ENCODE data around the gene CFAP73. TPM values are rescaled to one million over a fixed set of nuclear protein-coding genes. Genes with fewer than 3 reads are reported as not detected.

The CFAP73 gene
- total RNA-seq: under 1 TPM; 0.23 to 0.34 TPM

DNA sequence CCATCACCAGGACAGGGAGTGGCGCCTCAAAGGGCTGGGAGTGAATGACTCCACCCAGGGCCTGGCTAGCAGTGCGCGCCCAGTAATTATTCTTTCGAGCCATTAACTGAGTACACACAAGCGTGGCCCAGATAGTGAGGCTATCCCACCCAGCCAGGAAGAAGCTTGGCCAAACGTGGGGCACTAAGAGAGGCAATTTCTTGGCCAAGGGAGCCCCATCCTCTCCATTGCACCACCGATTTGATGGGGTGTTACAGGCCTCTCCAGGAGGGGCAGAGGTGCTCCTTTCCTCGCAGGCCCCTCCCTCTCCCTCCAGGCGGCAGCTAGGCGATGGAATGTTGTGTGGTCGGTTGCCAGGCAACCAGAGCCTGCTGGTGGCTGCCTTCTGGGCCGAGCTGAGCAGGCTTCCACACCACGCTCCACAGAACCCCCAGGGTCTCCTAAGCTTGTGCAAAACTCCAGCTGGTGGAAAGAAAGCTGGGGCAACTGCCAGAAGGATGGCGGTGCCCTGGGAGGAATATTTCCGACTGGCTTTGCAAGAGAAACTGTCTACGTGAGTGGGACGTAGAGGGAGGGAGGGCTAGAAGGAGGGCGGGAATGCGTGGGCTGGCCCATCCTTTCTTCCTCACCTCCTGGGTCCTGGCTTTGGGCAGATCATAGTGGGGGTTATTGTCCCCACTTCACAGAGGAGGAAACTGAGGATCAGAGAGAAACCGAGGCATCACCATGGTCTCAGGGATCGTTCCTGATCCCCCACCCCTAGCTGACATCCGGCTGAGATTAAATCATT, at the start of gene CFAP73:
Gene CFAP73, plus strand, starts transcription at position 364 of the 790 bp plus-strand sequence. Its CDS starts 134 bp downstream, at position 498.
- DNase-seq (no peak), ATAC-seq (peak; percentile 17)
- H3K36me3 Mint-ChIP-seq (ENCODE audit: low read depth): no peaks in the 10 kb centered on the region
- peaks cover 31% of the 10 kb centered on the region for H3K27me3 Mint-ChIP-seq (ENCODE audit: low read depth)
- CTCF ChIA-PET: interaction anchor here (1.2 to 1.4 kb wide), 2 partner anchors 23 to 25 kb away, joined by 3 to 5 read pairs; no protein-coding TSS in a partner anchor
- no peaks in the 10 kb centered on the region for H3K9me3 Mint-ChIP-seq (ENCODE audit: insufficient read depth)
- POLR2A ChIA-PET: no interaction called here
- H3K27ac Mint-ChIP-seq: no peak within 1 kb of the TSS
- H3K4me3 Mint-ChIP-seq: no peak within 1 kb of the TSS
- peaks cover 19% of the 10 kb centered on the region for H3K4me1 Mint-ChIP-seq (ENCODE audit: low read depth)

GRCh38 chr12:113099764-113100163, 49.8 kb upstream of the CFAP73 start:
- DNase-seq: no peak
- POLR2A ChIA-PET: interaction anchor here (0.7 kb wide), 1 partner anchor 211 kb away, joined by 3 read pairs; no protein-coding TSS in a partner anchor

GRCh38 chr12:113101751-113102150, 47.8 kb upstream of the CFAP73 start:
- ChIA-PET CTCF (interaction anchor here (1.5 to 6.2 kb wide), 2 partner anchors 12 to 52 kb away, joined by 3 to 53 read pairs; no protein-coding TSS in a partner anchor), POLR2A (interaction anchor here (0.8 kb wide), 1 partner anchor 75 kb away, joined by 3 read pairs; no protein-coding TSS in a partner anchor)
- H3K27me3 Mint-ChIP-seq (ENCODE audit: low read depth): peaks cover 13% of the 10 kb centered on the region
- no peak overlapping the region for H3K27ac Mint-ChIP-seq
- ATAC-seq: no peak
- peaks cover 18% of the 10 kb centered on the region for H3K4me1 Mint-ChIP-seq (ENCODE audit: low read depth)
- H3K4me3 Mint-ChIP-seq: no peak overlapping the region
- no peaks in the 10 kb centered on the region for H3K9me3 Mint-ChIP-seq (ENCODE audit: insufficient read depth)
- DNase-seq: no peak
- H3K36me3 Mint-ChIP-seq (ENCODE audit: low read depth): no peaks in the 10 kb centered on the region

More at GRCh38 chr12:113099764-113100163, 49.8 kb upstream of the CFAP73 start:
- no peaks in the 10 kb centered on the region for H3K36me3 Mint-ChIP-seq (ENCODE audit: low read depth)
- no peak for ATAC-seq
- no peaks in the 10 kb centered on the region for H3K9me3 Mint-ChIP-seq (ENCODE audit: insufficient read depth)
- H3K4me3 Mint-ChIP-seq: no peak overlapping the region
- H3K4me1 Mint-ChIP-seq (ENCODE audit: low read depth): peaks cover 15% of the 10 kb centered on the region
- no peak overlapping the region for H3K27ac Mint-ChIP-seq
- CTCF ChIA-PET: interaction anchor here (1.0 to 6.2 kb wide), 7 partner anchors 21 to 199 kb away, joined by 3 to 53 read pairs (median 7); no protein-coding TSS in a partner anchor
- H3K27me3 Mint-ChIP-seq (ENCODE audit: low read depth): peaks cover 8% of the 10 kb centered on the region

DNA sequence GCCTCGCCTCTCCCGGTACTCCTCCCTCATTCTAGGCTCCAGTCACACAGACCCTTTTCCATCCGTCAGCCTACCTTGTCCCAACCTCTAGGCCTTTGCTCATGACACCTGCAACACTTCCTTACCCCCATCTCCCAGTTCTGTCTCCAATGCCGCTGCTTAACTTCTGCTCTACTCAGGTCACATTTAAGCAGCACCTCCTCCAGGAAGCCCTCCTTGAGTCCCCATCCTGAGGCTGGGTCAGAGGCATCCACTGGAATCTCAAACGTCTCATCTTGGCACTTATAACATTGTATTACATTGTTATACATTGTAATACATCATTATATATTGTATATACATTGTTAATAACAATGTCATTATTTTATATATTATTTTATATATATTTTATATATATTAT, 46.7 kb upstream of the CFAP73 start:
- H3K27me3 Mint-ChIP-seq (ENCODE audit: low read depth): peaks cover 13% of the 10 kb centered on the region

GRCh38 chr12:113103756-113104450, 45.6 kb upstream of the CFAP73 start:
- Mint-ChIP-seq H3K36me3 (ENCODE audit: low read depth) (no peaks in the 10 kb centered on the region), H3K27me3 (ENCODE audit: low read depth) (peaks cover 13% of the 10 kb centered on the region), H3K27ac (peak overlapping the region; percentile 43), H3K4me1 (ENCODE audit: low read depth) (peaks cover 20% of the 10 kb centered on the region), H3K9me3 (ENCODE audit: insufficient read depth) (no peaks in the 10 kb centered on the region), H3K4me3 (peak overlapping the region; percentile 54)
- ChIA-PET POLR2A (interaction anchor here (0.6 kb wide), 1 partner anchor 7 kb away, joined by 3 read pairs; no protein-coding TSS in a partner anchor), CTCF (interaction anchor here (1.0 to 1.4 kb wide), 4 partner anchors 31 to 50 kb away, joined by 3 to 4 read pairs (median 4); partner anchors contain the start of gene RASAL1)
- DNase-seq: peak; percentile 75
- peak; percentile 87 for ATAC-seq

More for the DNA sequence above, 46.7 kb upstream of the CFAP73 start:
- ChIA-PET POLR2A (no interaction called here), CTCF (interaction anchor here (0.7 to 6.2 kb wide), 5 partner anchors 33 to 72 kb away, joined by 3 to 53 read pairs (median 4); partner anchors contain the start of gene RASAL1)
- Mint-ChIP-seq H3K4me3 (no peak overlapping the region), H3K36me3 (ENCODE audit: low read depth) (no peaks in the 10 kb centered on the region), H3K4me1 (ENCODE audit: low read depth) (peaks cover 22% of the 10 kb centered on the region), H3K9me3 (ENCODE audit: insufficient read depth) (no peaks in the 10 kb centered on the region), H3K27ac (no peak overlapping the region)
- DNase-seq (no peak), ATAC-seq (no peak)

GRCh38 chr12:113104953-113105510, 44.5 kb upstream of the CFAP73 start:
- Mint-ChIP-seq H3K4me3 (no peak overlapping the region), H3K9me3 (ENCODE audit: insufficient read depth) (no peaks in the 10 kb centered on the region), H3K27me3 (ENCODE audit: low read depth) (peaks cover 13% of the 10 kb centered on the region), H3K27ac (no peak overlapping the region), H3K4me1 (ENCODE audit: low read depth) (peaks cover 21% of the 10 kb centered on the region), H3K36me3 (ENCODE audit: low read depth) (no peaks in the 10 kb centered on the region)
- ATAC-seq (no peak), DNase-seq (no peak)
- ChIA-PET POLR2A (no interaction called here), CTCF (no interaction called here)

DNA sequence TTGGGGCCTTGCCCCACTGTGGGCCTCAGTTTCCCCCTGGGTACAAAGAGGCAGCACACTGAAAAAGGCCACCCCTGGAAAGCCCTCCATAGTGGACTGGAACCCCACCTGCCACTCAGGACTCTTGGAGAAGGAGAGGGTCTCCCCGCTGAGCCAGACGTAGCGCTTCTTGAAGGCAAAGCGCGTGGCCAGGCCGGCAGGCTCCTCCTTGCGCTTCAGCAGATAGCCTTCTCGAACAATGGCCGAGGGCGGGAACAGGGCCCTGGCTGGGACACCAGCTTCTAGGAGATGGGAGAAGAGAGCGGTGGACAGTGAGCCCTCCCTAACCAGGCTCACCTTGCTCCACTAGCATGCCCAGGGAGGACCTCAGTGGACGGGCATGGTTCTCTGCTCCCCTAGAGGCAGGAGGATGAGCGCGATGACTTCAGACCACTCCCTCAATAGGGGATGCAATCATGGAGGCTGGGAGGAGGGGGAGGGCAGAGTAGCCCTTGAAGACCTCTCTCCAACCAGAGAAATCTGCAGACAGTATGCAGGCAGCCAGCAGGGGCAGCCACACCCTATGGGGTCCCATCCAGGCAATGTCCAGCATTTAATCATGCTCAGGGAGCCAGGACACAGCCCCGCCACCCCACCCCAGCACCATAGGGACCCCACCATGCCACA, 43.8 kb upstream of the CFAP73 start:
- DNase-seq: no peak
- ChIA-PET CTCF (interaction anchor here (2.1 kb wide), 1 partner anchor 7 kb away, joined by 8 read pairs; no protein-coding TSS in a partner anchor), POLR2A (no interaction called here)
- ATAC-seq: no peak
- no peak overlapping the region for H3K27ac Mint-ChIP-seq
- peaks cover 25% of the 10 kb centered on the region for H3K4me1 Mint-ChIP-seq (ENCODE audit: low read depth)
- no peaks in the 10 kb centered on the region for H3K36me3 Mint-ChIP-seq (ENCODE audit: low read depth)
- H3K4me3 Mint-ChIP-seq: no peak overlapping the region
- no peaks in the 10 kb centered on the region for H3K9me3 Mint-ChIP-seq (ENCODE audit: insufficient read depth)
- peaks cover 16% of the 10 kb centered on the region for H3K27me3 Mint-ChIP-seq (ENCODE audit: low read depth)

GRCh38 chr12:113106361-113106760, 43.2 kb upstream of the CFAP73 start:
- H3K27ac Mint-ChIP-seq: no peak overlapping the region
- H3K36me3 Mint-ChIP-seq (ENCODE audit: low read depth): no peaks in the 10 kb centered on the region
- ATAC-seq (no peak), DNase-seq (no peak)
- no peaks in the 10 kb centered on the region for H3K9me3 Mint-ChIP-seq (ENCODE audit: insufficient read depth)
- H3K4me3 Mint-ChIP-seq: no peak overlapping the region
- H3K4me1 Mint-ChIP-seq (ENCODE audit: low read depth): peaks cover 25% of the 10 kb centered on the region
- POLR2A ChIA-PET: no interaction called here
- CTCF ChIA-PET: interaction anchor here (1.1 to 2.1 kb wide), 2 partner anchors 8 to 29 kb away, joined by 3 to 8 read pairs; partner anchors contain the start of gene RASAL1
- peaks cover 16% of the 10 kb centered on the region for H3K27me3 Mint-ChIP-seq (ENCODE audit: low read depth)

DNA sequence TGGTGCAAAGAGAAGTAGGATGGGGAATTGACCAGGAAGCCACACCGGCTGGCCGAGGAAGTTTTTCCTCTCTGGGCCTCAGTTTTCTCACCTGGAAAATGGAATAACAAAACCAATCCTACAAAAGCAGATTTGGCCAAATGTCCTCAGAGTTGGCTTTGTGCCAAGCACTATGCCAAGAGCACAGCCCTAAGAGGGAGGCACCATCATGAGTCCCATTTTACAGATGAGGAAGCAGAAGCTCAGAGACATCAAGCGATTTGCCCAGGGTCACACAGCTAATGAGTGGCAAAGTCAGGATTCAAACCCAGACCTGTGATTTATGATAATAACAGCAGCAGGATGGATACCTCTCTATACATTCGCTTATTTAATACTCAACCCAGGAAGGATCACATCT, 41.2 kb upstream of the CFAP73 start:
- ATAC-seq (no peak), DNase-seq (no peak)
- ChIA-PET POLR2A (interaction anchor here (0.6 kb wide), 1 partner anchor 1696 kb away, joined by 3 read pairs; no protein-coding TSS in a partner anchor), CTCF (interaction anchor here (1.2 to 2.3 kb wide), 3 partner anchors 10 to 60 kb away, joined by 3 to 8 read pairs (median 7); no protein-coding TSS in a partner anchor)
- Mint-ChIP-seq H3K27me3 (ENCODE audit: low read depth) (peaks cover 12% of the 10 kb centered on the region), H3K9me3 (ENCODE audit: insufficient read depth) (no peaks in the 10 kb centered on the region), H3K27ac (no peak overlapping the region), H3K4me3 (no peak overlapping the region), H3K36me3 (ENCODE audit: low read depth) (no peaks in the 10 kb centered on the region), H3K4me1 (ENCODE audit: low read depth) (peaks cover 25% of the 10 kb centered on the region)

DNA sequence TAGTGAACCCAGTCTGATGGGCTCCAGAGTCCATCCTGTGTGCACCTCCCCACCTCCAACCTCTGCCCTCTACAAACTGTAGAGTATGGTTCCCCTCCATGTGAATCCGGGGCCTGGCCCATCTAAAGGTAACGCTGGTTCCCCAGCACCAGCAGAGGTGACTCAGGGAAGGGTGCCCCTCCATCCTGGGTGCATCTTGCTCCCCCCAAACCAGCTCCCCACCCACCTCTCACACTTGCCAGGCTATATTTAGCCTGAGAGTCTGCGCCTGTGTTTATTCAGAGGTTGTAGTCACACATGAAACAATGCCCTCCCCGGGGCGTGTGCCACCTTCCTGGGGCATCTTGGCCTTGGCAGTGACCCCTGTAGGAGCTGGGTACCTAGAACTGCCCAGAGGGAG, 40.2 kb upstream of the CFAP73 start:
- ATAC-seq (no peak), DNase-seq (no peak)
- Mint-ChIP-seq H3K27me3 (ENCODE audit: low read depth) (peaks cover 9% of the 10 kb centered on the region), H3K4me1 (ENCODE audit: low read depth) (peaks cover 17% of the 10 kb centered on the region), H3K9me3 (ENCODE audit: insufficient read depth) (no peaks in the 10 kb centered on the region), H3K36me3 (ENCODE audit: low read depth) (no peaks in the 10 kb centered on the region), H3K4me3 (no peak overlapping the region), H3K27ac (no peak overlapping the region)
- ChIA-PET POLR2A (interaction anchor here (0.9 kb wide), 1 partner anchor 26 kb away, joined by 3 read pairs; the partner anchor contains the start of gene RASAL1), CTCF (interaction anchor here (1.2 to 2.3 kb wide), 4 partner anchors 11 to 65 kb away, joined by 3 to 8 read pairs (median 6); no protein-coding TSS in a partner anchor)
